ENCODE measurements around the gene FRMD1.

DNA sequence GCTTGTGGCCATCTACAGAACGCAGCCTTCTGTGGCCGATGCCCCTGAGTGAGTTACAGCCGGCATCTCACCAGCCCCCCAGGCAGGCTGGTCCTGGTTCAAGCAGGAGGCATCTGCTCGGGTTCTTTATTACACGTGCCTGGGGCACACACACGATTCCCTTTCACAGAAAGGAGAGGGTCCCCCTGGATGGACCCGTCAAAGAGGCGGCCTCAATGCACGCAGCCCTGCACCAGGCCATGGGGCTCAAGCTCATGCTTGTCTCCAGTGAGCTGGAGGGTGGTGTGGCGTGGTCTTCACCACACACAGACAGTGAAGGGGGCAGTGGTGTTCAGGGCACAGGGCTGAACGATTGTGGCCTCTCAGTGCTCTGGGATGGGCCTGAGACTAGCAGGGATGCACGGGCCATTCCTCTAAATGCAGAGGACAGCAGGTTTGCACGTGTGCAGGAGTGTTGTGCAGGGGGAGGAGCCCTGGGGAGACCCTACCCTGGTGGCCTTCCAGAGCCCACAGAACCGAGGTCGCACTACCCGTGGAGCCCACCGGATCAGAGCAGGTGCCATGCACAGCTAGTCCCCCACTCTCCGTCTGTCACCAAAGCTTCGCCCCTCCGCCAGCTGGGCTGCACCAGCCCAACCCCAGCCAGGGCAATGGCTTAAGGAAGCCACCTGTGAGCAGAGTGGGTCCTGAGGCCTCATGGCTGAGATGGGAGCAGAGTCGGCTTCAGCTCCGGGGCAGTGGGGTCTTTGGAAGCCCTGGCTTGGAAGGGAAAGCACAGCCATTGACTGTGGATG is 23.1 kb downstream of the FRMD1 start:
- TF ChIP-seq, protein P1, sequence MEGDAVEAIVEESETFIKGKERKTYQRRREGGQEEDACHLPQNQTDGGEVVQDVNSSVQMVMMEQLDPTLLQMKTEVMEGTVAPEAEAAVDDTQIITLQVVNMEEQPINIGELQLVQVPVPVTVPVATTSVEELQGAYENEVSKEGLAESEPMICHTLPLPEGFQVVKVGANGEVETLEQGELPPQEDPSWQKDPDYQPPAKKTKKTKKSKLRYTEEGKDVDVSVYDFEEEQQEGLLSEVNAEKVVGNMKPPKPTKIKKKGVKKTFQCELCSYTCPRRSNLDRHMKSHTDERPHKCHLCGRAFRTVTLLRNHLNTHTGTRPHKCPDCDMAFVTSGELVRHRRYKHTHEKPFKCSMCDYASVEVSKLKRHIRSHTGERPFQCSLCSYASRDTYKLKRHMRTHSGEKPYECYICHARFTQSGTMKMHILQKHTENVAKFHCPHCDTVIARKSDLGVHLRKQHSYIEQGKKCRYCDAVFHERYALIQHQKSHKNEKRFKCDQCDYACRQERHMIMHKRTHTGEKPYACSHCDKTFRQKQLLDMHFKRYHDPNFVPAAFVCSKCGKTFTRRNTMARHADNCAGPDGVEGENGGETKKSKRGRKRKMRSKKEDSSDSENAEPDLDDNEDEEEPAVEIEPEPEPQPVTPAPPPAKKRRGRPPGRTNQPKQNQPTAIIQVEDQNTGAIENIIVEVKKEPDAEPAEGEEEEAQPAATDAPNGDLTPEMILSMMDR (IDR thresholded peaks at IDR 0.05), result no peak
- no peak for TF ChIP-seq POLR2A (IDR thresholded peaks at IDR 0.05)

Data from right lobe of liver (tissue), 4 donors.